PC-9 (cell line): ENCODE measurements around the gene SALL4. TPM values are rescaled to one million over a fixed set of nuclear protein-coding genes. Genes with fewer than 3 reads are reported as not detected.
"Not testable (repeated sequence)": the region's sequence is repeated elsewhere in the genome, so short reads cannot be mapped to it uniquely, and the experiment has no call there.

Experiments used
- BruUV-seq: library from RNA; stranded (reverse); fragments of 400-500 nt; replicated peaks from 2 replicates; lab custom pipeline; 2021; lab: Mats Ljungman, UMichigan
- CTCF ChIA-PET: fragments of 300-600 bp; sonication (Branson Sonifier 250); formaldehyde crosslinking; loops from one replicate; lab custom pipeline; 2022; ENCODE audit warnings: antibody characterized with exemption; lab: Charles Lee
- POLR2A ChIA-PET: fragments of 300-600 bp; sonication (Branson Sonifier 250); formaldehyde crosslinking; loops from one replicate; lab custom pipeline; 2022; ENCODE audit warnings: antibody characterized with exemption; ENCODE audit not compliant: unreplicated experiment; lab: Charles Lee
- DNase-seq, 2 experiments: peaks; one replicate each; pipeline versions ENCODE4 v3.0.0 to v3.0.0-alpha.2; 2015 to 2022; ENCODE audit warnings: mixed read lengths in 1 of 2
- H2AFZ ChIP-seq: fragments of 200-600 bp; sonication (generic); 2 replicates; pipeline ENCODE4 v1.8.1; 2017; ENCODE audit warnings: antibody characterized with exemption
- H3F3A ChIP-seq: fragments of 200-600 bp; sonication (generic); 2 replicates; pipeline ENCODE4 v1.8.1; 2017; ENCODE audit warnings: antibody characterized with exemption, mild to moderate bottlenecking, low read depth; ENCODE audit not compliant: insufficient read depth
- H3K27ac ChIP-seq: fragments of 200-600 bp; sonication (generic); 2 replicates; pipeline ENCODE4 v1.6.1; 2016; ENCODE audit warnings: mixed run types
- H3K27me3 ChIP-seq: fragments of 200-600 bp; sonication (generic); 2 replicates; pipeline ENCODE4 v1.6.1; 2016; ENCODE audit warnings: low read depth, mixed run types; ENCODE audit not compliant: insufficient read depth
- H3K36me3 ChIP-seq: fragments of 200-600 bp; sonication (generic); 2 replicates; pipeline ENCODE4 v1.6.1; 2016; ENCODE audit warnings: low read depth, mixed run types
- H3K4me1 ChIP-seq: fragments of 200-600 bp; sonication (generic); replicated peaks from 2 replicates; pipeline ENCODE4 v1.6.1; 2016; ENCODE audit warnings: mixed run types; ENCODE audit not compliant: insufficient read depth
- H3K4me2 ChIP-seq: fragments of 200-600 bp; sonication (generic); 2 replicates; pipeline ENCODE4 v1.6.1; 2017; ENCODE audit warnings: mixed run types
- H3K4me3 ChIP-seq: fragments of 200-600 bp; sonication (generic); 2 replicates; pipeline ENCODE4 v1.6.1; 2016; ENCODE audit warnings: mixed run types
- H3K79me2 ChIP-seq: fragments of 200-600 bp; sonication (generic); 2 replicates; pipeline ENCODE4 v1.6.1; 2017; ENCODE audit warnings: low read depth, mixed run types
- H3K9me2 ChIP-seq: fragments of 200-600 bp; sonication (generic); 2 replicates; pipeline ENCODE4 v1.8.1; 2017; ENCODE audit warnings: mild to moderate bottlenecking; ENCODE audit not compliant: insufficient read depth
- H3K9me3 ChIP-seq: fragments of 200-600 bp; sonication (generic); 2 replicates; pipeline ENCODE4 v1.8.1; 2016; ENCODE audit warnings: low read depth; ENCODE audit not compliant: insufficient read depth
- H4K20me1 ChIP-seq: fragments of 200-600 bp; sonication (generic); 2 replicates; pipeline ENCODE4 v1.8.1; 2017; ENCODE audit not compliant: insufficient read depth
- CTCF ChIP-seq: fragments of 200-600 bp; sonication (generic); conservative IDR thresholded peaks from 2 replicates; pipeline ENCODE4 v1.6.1; 2017; ENCODE audit warnings: mixed run types, antibody characterized with exemption, mild to moderate bottlenecking, moderate library complexity
- EZH2 ChIP-seq: fragments of 200-600 bp; sonication (generic); IDR thresholded peaks from 2 replicates; pipeline ENCODE4 v1.8.0; 2017; ENCODE audit warnings: antibody characterized with exemption, low read depth
- intact Hi-C: fragments of 100-400 bp; cut with micrococcal nuclease; formaldehyde crosslinking; loops from one replicate; pipeline ENCODE4 v1.10.0; 2022; ENCODE audit not compliant: unreplicated experiment
- total RNA-seq: library from RNA; stranded (reverse); gene quantifications from 2 replicates; pipeline ENCODE4 v1.2.3, GENCODE V29; 2021

The SALL4 gene
- total RNA-seq, 1 experiment from 2014 or later = 1.6 TPM

GRCh38 chr20:51826372-51826771 lies 24.1 kb upstream of the SALL4 start:
- Histone ChIP-seq H3K36me3 (no peaks in the 10 kb centered on the region), H3K9me2 (no peaks in the 10 kb centered on the region), H3K27me3 (no peaks in the 10 kb centered on the region), H3K4me2 (no peak overlapping the region), H3K79me2 (no peaks in the 10 kb centered on the region), H4K20me1 (no peaks in the 10 kb centered on the region), H3K9me3 (no peaks in the 10 kb centered on the region), H3F3A (no peaks in the 10 kb centered on the region), H3K4me3 (no peak overlapping the region), H3K4me1 (no peaks in the 10 kb centered on the region), H3K27ac (no peak overlapping the region), H2AFZ (no peak overlapping the region)
- intact Hi-C loops = no loop called here
- DNase-seq = no peak
- TF ChIP-seq EZH2 = no peak
- no peak for TF ChIP-seq CTCF
- ChIA-PET POLR2A (no interaction called here), CTCF (interaction anchor here (0.7 kb wide), 1 partner anchor 59 kb away, joined by 4 read pairs; no protein-coding TSS in a partner anchor)
- no TSS peak for BruUV-seq

GRCh38 chr20:51818479-51819008 lies 16.2 kb upstream of the SALL4 start:
- Histone ChIP-seq H3K79me2 (no peaks in the 10 kb centered on the region), H3K4me1 (no peaks in the 10 kb centered on the region), H3K4me3 (no peak overlapping the region), H3K27me3 (no peaks in the 10 kb centered on the region), H3F3A (no peaks in the 10 kb centered on the region), H3K9me2 (no peaks in the 10 kb centered on the region), H4K20me1 (no peaks in the 10 kb centered on the region), H3K27ac (no peak overlapping the region), H3K36me3 (no peaks in the 10 kb centered on the region), H3K4me2 (no peak overlapping the region), H3K9me3 (no peaks in the 10 kb centered on the region), H2AFZ (no peak overlapping the region)
- TF ChIP-seq EZH2 (no peak), CTCF (no peak)
- DNase-seq = no peak
- intact Hi-C loops = no loop called here
- ChIA-PET CTCF (no interaction called here), POLR2A (interaction anchor here (0.7 kb wide), 1 partner anchor 252 kb away, joined by 5 read pairs; no protein-coding TSS in a partner anchor)
- BruUV-seq = no TSS peak

- H3K9me2 ChIP-seq, DNase-seq, H3K4me3 ChIP-seq, H3K79me2 ChIP-seq, BruUV-seq, H3K4me1 ChIP-seq, H3K36me3 ChIP-seq, POLR2A ChIA-PET, H3K4me2 ChIP-seq, H4K20me1 ChIP-seq, H2AFZ ChIP-seq, H3K27me3 ChIP-seq, intact Hi-C loops, H3K27ac ChIP-seq, H3K9me3 ChIP-seq, H3F3A ChIP-seq: not testable (repeated sequence)
- CTCF ChIA-PET = interaction anchor here (0.6 kb wide), 1 partner anchor 25 kb away, joined by 7 read pairs; no protein-coding TSS in a partner anchor
Observed at GRCh38 chr20:51816856-51817255, 14.5 kb upstream of the SALL4 start.
